C4-2B (cell line): Measurements from ENCODE around the gene THBS3.

Source experiments
- CTCF ChIP-seq: fragments of 450-650 bp; conservative IDR thresholded peaks from 2 replicates; pipeline ENCODE4 v1.5.1; 2017; ENCODE audit warnings: mild to moderate bottlenecking
- ZFX ChIP-seq: fragments of 450-650 bp; IDR thresholded peaks from 2 replicates; pipeline ENCODE4 v1.6.1; 2017

GRCh38 chr1:155253797-155254196 lies 46.1 kb upstream of the THBS3 start:
- TF ChIP-seq CTCF: no peak
- no peak for TF ChIP-seq ZFX
